Esophagus muscularis mucosa (tissue), 4 donors: ENCODE measurements around the gene COL19A1. TPM values are rescaled to one million over a fixed set of nuclear protein-coding genes. Genes with fewer than 3 reads are reported as not detected.

Experiments
- DNase-seq: peaks from one replicate; pipeline ENCODE4 v3.0.0-alpha.2; 2017; ENCODE audit errors: extremely low spot score
- H3K27ac ChIP-seq, 4 donors: fragments of 200-600 bp; sonication (generic); replicated peaks in 1 of 4; 1 replicate in 3 of 4; 2 replicates in 1 of 4; pipeline ENCODE4 v1.5.1; 2016 to 2019; ENCODE audit warnings: mild to moderate bottlenecking in 1 of 4
- H3K27me3 ChIP-seq, 4 donors: fragments of 200-600 bp; sonication (generic); one replicate each; pipeline versions ENCODE4 v1.5.1 to v1.6.0; 2016 to 2019
- H3K36me3 ChIP-seq, 4 donors: fragments of 200-600 bp; sonication (generic); one replicate each; pipeline ENCODE4 v1.5.1; 2016 to 2019
- H3K4me1 ChIP-seq, 4 donors: fragments of 200-600 bp; sonication (generic); one replicate each; pipeline ENCODE4 v1.5.1; 2016 to 2019
- H3K4me3 ChIP-seq, 4 donors: fragments of 200-600 bp; sonication (generic); 1 replicate in 2 of 4; 2 replicates in 2 of 4; pipeline ENCODE4 v1.5.1; 2016 to 2019; ENCODE audit warnings: mild to moderate bottlenecking in 4 of 4, moderate library complexity in 1 of 4
- H3K9me3 ChIP-seq, 4 donors: fragments of 200-600 bp; sonication (generic); 1 replicate in 3 of 4; 2 replicates in 1 of 4; pipeline ENCODE4 v1.5.1; 2016 to 2019
- EP300 ChIP-seq: sonication (generic); formaldehyde crosslinking; IDR thresholded peaks from one replicate; pipeline ENCODE4 v1.6.1; 2017; ENCODE audit warnings: antibody characterized with exemption
- POLR2A ChIP-seq: fragments of 450-650 bp; IDR thresholded peaks from one replicate; pipeline ENCODE4 v1.6.1; 2017; ENCODE audit warnings: antibody characterized with exemption, moderate library complexity, mild to moderate bottlenecking, low read depth
- POLR2AphosphoS5 ChIP-seq, 2 donors: sonication (generic); formaldehyde crosslinking; IDR thresholded peaks; one replicate each; pipeline ENCODE4 v1.6.1; 2017; ENCODE audit warnings: antibody characterized with exemption in 2 of 2
- WGBS: methylation state at CpG from one replicate; pipeline ENCODE4 v1.1.5; 2018; 5-methylcytosine and 5-hydroxymethylcytosine counted together
- intact Hi-C: fragments of 100-400 bp; cut with DNase I; formaldehyde crosslinking; loops from one replicate; pipeline ENCODE4 v1.15.1; 2023
- total RNA-seq, 4 donors: library from RNA; depleted of rRNA; stranded (reverse); fragments of >200 nt; gene quantifications; one replicate each; pipeline versions ENCODE4 v1.1.0 to v1.2.1, GENCODE V29; 2016
- TF ChIP-seq, protein P1 (sequence below), 3 experiments: fragments of 200-600 bp in 2 of 3; fragments of 450-650 bp in 1 of 3; sonication (generic) in 2 of 3; IDR thresholded peaks; one replicate each; pipeline ENCODE4 v1.5.1; 2017 to 2019; ENCODE audit warnings: antibody characterized with exemption in 3 of 3, mild to moderate bottlenecking in 2 of 3, moderate library complexity in 1 of 3

Gene COL19A1
- total RNA-seq, 4 donors from 2014 or later: 1.7 to 4.0 (median 2.4) TPM

DNA sequence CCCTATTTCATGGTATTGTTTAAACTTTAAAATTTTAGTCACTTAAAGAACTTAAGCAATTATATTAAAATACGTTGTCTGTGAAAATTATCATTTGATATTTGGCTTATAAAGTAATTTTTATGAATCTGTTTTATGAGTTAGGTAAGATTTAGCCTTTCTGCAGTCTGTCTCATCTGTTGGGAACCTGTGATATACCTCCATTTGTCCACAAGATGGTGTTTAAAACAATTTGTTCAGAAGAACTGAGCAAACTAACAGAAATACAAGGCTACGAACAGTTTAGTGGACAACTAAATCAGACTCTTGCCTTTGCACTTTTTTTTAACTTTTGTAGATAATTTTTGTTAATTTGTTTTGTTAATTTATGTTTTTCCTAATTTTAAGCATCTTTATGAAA is 344.1 kb downstream of the COL19A1 start:
- H3K9me3 ChIP-seq: no peaks in the 10 kb centered on the region
- no peak for DNase-seq
- no peak overlapping the region for H3K27ac ChIP-seq
- 71% methylated on average over 2 of the region's 2 CpGs for WGBS
- no peak overlapping the region for H3K4me3 ChIP-seq
- intact Hi-C loops: no loop called here
- no peak for TF ChIP-seq POLR2AphosphoS5 (IDR thresholded peaks at IDR 0.05)
- TF ChIP-seq POLR2A: no peak
- no peak for TF ChIP-seq EP300
- TF ChIP-seq, protein P1, sequence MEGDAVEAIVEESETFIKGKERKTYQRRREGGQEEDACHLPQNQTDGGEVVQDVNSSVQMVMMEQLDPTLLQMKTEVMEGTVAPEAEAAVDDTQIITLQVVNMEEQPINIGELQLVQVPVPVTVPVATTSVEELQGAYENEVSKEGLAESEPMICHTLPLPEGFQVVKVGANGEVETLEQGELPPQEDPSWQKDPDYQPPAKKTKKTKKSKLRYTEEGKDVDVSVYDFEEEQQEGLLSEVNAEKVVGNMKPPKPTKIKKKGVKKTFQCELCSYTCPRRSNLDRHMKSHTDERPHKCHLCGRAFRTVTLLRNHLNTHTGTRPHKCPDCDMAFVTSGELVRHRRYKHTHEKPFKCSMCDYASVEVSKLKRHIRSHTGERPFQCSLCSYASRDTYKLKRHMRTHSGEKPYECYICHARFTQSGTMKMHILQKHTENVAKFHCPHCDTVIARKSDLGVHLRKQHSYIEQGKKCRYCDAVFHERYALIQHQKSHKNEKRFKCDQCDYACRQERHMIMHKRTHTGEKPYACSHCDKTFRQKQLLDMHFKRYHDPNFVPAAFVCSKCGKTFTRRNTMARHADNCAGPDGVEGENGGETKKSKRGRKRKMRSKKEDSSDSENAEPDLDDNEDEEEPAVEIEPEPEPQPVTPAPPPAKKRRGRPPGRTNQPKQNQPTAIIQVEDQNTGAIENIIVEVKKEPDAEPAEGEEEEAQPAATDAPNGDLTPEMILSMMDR (IDR thresholded peaks at IDR 0.05): no peak
- H3K36me3 ChIP-seq: no peaks in the 10 kb centered on the region
- no peaks in the 10 kb centered on the region for H3K4me1 ChIP-seq
- H3K27me3 ChIP-seq: no peaks in the 10 kb centered on the region

DNA sequence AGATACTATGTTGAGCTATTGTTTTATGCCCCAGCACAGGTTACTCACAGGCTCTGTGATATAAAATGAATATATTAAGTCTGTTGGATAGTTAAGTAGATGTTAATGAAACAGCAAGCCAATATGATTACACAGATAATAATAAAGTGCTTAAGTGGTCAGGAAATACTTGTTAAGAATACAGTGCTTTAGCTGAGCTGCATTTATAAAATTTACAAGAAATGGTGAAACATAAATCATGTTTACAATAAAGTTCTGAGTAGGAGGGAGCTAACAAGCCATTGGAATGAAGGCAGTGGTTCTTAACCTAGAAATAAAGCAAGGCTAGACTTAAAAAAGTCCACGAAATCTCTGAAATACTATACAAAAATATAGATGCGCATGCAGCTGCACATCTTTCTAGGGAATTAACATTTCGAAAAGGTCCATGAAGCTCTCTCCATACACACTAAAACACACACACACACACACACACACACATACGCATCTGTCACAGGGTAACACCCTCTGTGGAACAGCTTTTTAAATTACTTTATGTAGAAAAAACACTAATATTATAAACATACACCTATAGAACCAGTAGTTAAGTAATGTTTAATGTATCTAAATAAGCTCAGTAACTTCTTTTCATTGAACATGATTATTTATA is 349.2 kb downstream of the COL19A1 start:
- no peak overlapping the region for H3K27ac ChIP-seq
- TF ChIP-seq POLR2AphosphoS5 (IDR thresholded peaks at IDR 0.05): no peak
- TF ChIP-seq EP300: no peak
- TF ChIP-seq, protein P1 (IDR thresholded peaks at IDR 0.05): no peak
- TF ChIP-seq POLR2A: no peak
- H3K4me1 ChIP-seq: no peaks in the 10 kb centered on the region
- H3K36me3 ChIP-seq: no peaks in the 10 kb centered on the region
- no peak for DNase-seq
- H3K4me3 ChIP-seq: no peak overlapping the region
- intact Hi-C loops: no loop called here
- H3K9me3 ChIP-seq: no peaks in the 10 kb centered on the region
- H3K27me3 ChIP-seq: peaks cover 0 to 4% (median 0%) of the 10 kb centered on the region in 4 donors
- WGBS: 86% methylated on average over 4 of the region's 4 CpGs

DNA sequence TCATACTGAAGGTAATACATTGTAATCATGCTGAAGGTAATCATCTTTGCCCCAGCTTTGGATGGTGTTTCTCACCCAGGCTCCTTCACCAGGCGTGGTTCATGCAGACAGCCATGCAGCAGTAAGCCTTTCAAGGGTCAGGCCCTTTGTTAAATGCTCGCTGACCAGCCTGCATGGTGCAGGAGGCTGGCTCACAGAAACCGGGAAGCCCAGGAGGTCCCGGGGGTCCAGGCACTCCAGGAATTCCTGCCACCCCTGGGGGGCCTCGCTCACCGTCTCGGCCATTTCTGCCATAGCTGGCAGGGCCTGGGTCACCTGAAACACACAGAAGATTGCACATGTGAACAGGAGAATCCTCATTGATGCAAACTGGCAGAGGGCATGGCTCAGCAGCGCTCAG is 350.4 kb downstream of the COL19A1 start:
- Histone ChIP-seq H3K27ac (no peak overlapping the region), H3K4me3 (no peak overlapping the region), H3K27me3 (peaks cover 0 to 4% (median 0%) of the 10 kb centered on the region in 4 donors), H3K36me3 (no peaks in the 10 kb centered on the region), H3K4me1 (peaks cover 0 to 6% (median 1%) of the 10 kb centered on the region in 4 donors), H3K9me3 (no peaks in the 10 kb centered on the region)
- 67% methylated on average over 7 of the region's 8 CpGs for WGBS
- intact Hi-C loops: no loop called here
- TF ChIP-seq, protein P1 (IDR thresholded peaks at IDR 0.05): no peak
- TF ChIP-seq EP300: no peak
- TF ChIP-seq POLR2AphosphoS5 (IDR thresholded peaks at IDR 0.05): no peak
- DNase-seq: no peak

DNA sequence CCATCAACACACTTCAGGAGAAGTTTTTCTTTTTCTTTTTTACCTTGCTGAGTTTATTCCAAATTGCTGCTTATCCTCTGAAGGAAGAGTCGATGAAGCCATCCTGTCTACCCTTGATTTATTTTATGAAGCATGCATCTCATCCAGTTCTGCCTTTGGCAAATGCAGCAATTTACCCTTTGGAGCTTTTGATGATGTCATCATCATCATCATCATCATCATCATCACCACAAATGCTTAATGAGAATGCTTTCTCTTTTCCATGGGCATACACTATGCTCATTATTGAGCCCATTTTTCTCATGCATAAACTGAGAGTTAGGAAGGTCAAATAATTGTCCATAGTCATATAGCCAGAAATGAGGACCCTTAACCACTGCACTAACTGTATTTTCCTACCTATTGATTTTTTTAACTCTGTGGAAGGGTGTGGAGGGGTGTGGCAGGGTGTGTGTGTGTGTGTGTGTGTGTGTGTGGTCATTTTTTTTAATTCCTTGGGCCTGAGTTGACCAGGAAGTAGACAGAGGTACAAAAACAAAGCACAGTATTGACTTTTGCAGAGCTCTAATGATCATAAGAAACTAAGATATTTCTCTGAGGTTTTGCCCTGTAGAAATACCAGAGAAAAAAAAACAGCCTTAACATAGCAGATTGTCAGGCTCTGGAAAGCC is 353.7 kb downstream of the COL19A1 start:
- no peak for TF ChIP-seq POLR2A
- no peak for TF ChIP-seq EP300
- H3K36me3 ChIP-seq: no peaks in the 10 kb centered on the region
- H3K27ac ChIP-seq: no peak overlapping the region
- no peaks in the 10 kb centered on the region for H3K9me3 ChIP-seq
- peaks cover 0 to 4% (median 0%) of the 10 kb centered on the region in 4 donors for H3K27me3 ChIP-seq
- 75% methylated on average over 1 of the region's 1 CpG for WGBS
- H3K4me3 ChIP-seq: no peak overlapping the region
- H3K4me1 ChIP-seq: peaks cover 0 to 6% (median 1%) of the 10 kb centered on the region in 4 donors
- intact Hi-C loops: loop anchor here (5.0 kb wide), 1 partner anchor 147 kb away; no protein-coding TSS in a partner anchor
- no peak for DNase-seq

DNA sequence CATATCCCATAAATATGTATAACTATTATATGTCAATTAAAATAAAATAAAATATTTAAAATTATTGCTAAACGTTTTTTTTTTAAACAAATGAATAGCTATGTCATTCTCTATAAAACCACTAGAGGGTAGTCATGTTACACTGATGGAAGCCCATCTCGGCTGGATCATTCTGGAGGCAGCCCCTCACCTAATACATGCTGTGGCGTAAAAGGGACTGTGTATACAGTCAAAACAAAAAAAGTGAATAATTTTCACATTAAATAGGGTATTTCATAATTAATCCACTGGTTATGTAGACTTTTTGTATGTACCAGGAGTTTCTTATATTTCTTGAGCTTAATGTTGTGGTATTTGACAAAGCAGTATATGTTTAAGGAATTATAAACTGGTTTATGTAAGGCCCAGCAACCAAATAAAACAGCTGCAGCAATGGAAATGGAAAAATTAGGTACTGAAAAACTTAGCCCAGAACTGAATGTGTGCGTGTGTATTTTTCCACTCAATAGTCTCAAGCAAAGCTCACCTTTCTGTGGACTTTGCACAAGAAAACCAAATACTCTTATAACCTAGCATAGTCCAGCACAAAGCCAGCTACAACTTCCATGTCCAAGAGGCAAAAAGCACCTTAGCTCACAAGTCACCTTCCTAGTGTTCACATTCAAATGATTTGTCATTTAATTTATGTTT is 354.8 kb downstream of the COL19A1 start:
- TF ChIP-seq, protein P1 (IDR thresholded peaks at IDR 0.05): peak; percentile 67 to 84 (median 80)
- no peak for TF ChIP-seq EP300
- peaks cover 0 to 6% (median 1%) of the 10 kb centered on the region in 4 donors for H3K4me1 ChIP-seq
- no peak overlapping the region for H3K4me3 ChIP-seq
- no peaks in the 10 kb centered on the region for H3K36me3 ChIP-seq
- intact Hi-C loops: loop anchor here (5.0 kb wide), 1 partner anchor 146 kb away; no protein-coding TSS in a partner anchor
- WGBS: 18% methylated on average over 4 of the region's 4 CpGs
- H3K27ac ChIP-seq: no peak overlapping the region
- H3K27me3 ChIP-seq: peaks cover 0 to 4% (median 0%) of the 10 kb centered on the region in 4 donors
- DNase-seq: no peak
- no peaks in the 10 kb centered on the region for H3K9me3 ChIP-seq
